ENCODE data around the gene RDX. TPM values are rescaled to one million over a fixed set of nuclear protein-coding genes. Genes with fewer than 3 reads are reported as not detected.
"Not testable (repeated sequence)": the region's sequence is repeated elsewhere in the genome, so short reads cannot be mapped to it uniquely, and the experiment has no call there.

The RDX gene
- total RNA-seq, 1 donor from 2014 or later: 126 TPM

- DNase-seq (ENCODE audit: low read depth): peak; percentile 75
Observed at GRCh38 chr11:110305169-110306018, 9.0 kb upstream of the RDX start.

- DNase-seq (ENCODE audit: low read depth): no peak
Observed at GRCh38 chr11:110303414-110303826, 7.0 kb upstream of the RDX start.

- DNase-seq (ENCODE audit: low read depth): no peak
Observed at GRCh38 chr11:110301577-110301976, 5.2 kb upstream of the RDX start.

- DNase-seq (ENCODE audit: low read depth): no peak
Observed at GRCh38 chr11:110301032-110301431, 4.6 kb upstream of the RDX start.

GRCh38 chr11:110299006-110299785 lies 2.8 kb upstream of the RDX start:
- DNase-seq (ENCODE audit: low read depth): no peak

GRCh38 chr11:110298301-110298765 lies 1.9 kb upstream of the RDX start:
- no peak for DNase-seq (ENCODE audit: low read depth)

- peak; percentile 69 for DNase-seq (ENCODE audit: low read depth)
Observed at GRCh38 chr11:110297726-110298300, 1.4 kb upstream of the RDX start.

- no peak for DNase-seq (ENCODE audit: low read depth)
Observed at GRCh38 chr11:110297076-110297725, 787 bp upstream of the RDX start.

- DNase-seq (ENCODE audit: low read depth): no peak
Observed at GRCh38 chr11:110295531-110296225, 736 bp downstream of the RDX start.

- DNase-seq (ENCODE audit: low read depth): no peak
Observed at GRCh38 chr11:110295086-110295485, 1.3 kb downstream of the RDX start.

- no peak for DNase-seq (ENCODE audit: low read depth)
Observed at GRCh38 chr11:110294509-110294908, 1.9 kb downstream of the RDX start.

- no peak for DNase-seq (ENCODE audit: low read depth)
Observed at GRCh38 chr11:110293389-110293788, 3.0 kb downstream of the RDX start.

- peak; percentile 34 for DNase-seq (ENCODE audit: low read depth)
Observed at GRCh38 chr11:110292146-110292545, 4.3 kb downstream of the RDX start.

GRCh38 chr11:110290591-110291334 lies 5.7 kb downstream of the RDX start:
- DNase-seq (ENCODE audit: low read depth): no peak

- DNase-seq (ENCODE audit: low read depth): no peak
Observed at GRCh38 chr11:110289472-110289871, 6.9 kb downstream of the RDX start.

- DNase-seq (ENCODE audit: low read depth): no peak
Observed at GRCh38 chr11:110287537-110287936, 8.9 kb downstream of the RDX start.

- no peak for DNase-seq (ENCODE audit: low read depth)
Observed at GRCh38 chr11:110286298-110287040, 9.9 kb downstream of the RDX start.

- no peak for DNase-seq (ENCODE audit: low read depth)
Observed at GRCh38 chr11:110283862-110284261, 12.6 kb downstream of the RDX start.

- not testable (repeated sequence) for DNase-seq (ENCODE audit: low read depth)
Observed at GRCh38 chr11:110280595-110280994, 15.8 kb downstream of the RDX start.

GRCh38 chr11:110279881-110280280 lies 16.5 kb downstream of the RDX start:
- DNase-seq (ENCODE audit: low read depth): no peak

Data from renal cortical epithelial cell (primary cell).